ENCODE measurements around the gene MAGED2. TPM values are rescaled to one million over a fixed set of nuclear protein-coding genes. Genes with fewer than 3 reads are reported as not detected.
A peak's percentile ranks its signal among the peaks of the same experiment; 100 is the strongest.
"Not testable (repeated sequence)": the region's sequence is repeated elsewhere in the genome, so short reads cannot be mapped to it uniquely, and the experiment has no call there.

MAGED2 gene
- total RNA-seq, result 10 to 100 TPM; 53.1 to 66.4 TPM

- Histone ChIP-seq H3K36me3 (replicated peaks in 1 of 2; ENCODE audit: insufficient read depth in 1 of 2, low read depth in 2 of 2) (no peaks in the 10 kb centered on the region), H3K27ac (peak within 1 kb of the TSS; percentile 9 to 84 (median 78)), H3K4me1 (peaks cover 12% of the 10 kb centered on the region), H3K9me3 (no peaks in the 10 kb centered on the region), H3K4me3 (peak within 1 kb of the TSS; percentile 58), H3K27me3 (no peaks in the 10 kb centered on the region)
- intact Hi-C loops (cut with DNase I), result no loop called here
- DNase-seq (peak in 3 of 4 donors; percentile 13 to 22 (median 14)), ATAC-seq (no peak)
- 0 to 3% methylated on average over 13 to 16 of the region's 17 CpGs for WGBS, 2 donors
- TF ChIP-seq, protein P1, sequence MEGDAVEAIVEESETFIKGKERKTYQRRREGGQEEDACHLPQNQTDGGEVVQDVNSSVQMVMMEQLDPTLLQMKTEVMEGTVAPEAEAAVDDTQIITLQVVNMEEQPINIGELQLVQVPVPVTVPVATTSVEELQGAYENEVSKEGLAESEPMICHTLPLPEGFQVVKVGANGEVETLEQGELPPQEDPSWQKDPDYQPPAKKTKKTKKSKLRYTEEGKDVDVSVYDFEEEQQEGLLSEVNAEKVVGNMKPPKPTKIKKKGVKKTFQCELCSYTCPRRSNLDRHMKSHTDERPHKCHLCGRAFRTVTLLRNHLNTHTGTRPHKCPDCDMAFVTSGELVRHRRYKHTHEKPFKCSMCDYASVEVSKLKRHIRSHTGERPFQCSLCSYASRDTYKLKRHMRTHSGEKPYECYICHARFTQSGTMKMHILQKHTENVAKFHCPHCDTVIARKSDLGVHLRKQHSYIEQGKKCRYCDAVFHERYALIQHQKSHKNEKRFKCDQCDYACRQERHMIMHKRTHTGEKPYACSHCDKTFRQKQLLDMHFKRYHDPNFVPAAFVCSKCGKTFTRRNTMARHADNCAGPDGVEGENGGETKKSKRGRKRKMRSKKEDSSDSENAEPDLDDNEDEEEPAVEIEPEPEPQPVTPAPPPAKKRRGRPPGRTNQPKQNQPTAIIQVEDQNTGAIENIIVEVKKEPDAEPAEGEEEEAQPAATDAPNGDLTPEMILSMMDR (IDR thresholded peaks at IDR 0.05), result no peak
- peak in 2 of 3 donors; percentile 23 to 28 for TF ChIP-seq POLR2A (IDR thresholded peaks at IDR 0.05)
Measured at GRCh38 chrX:54807524-54808108, at the start of gene MAGED2. Gene MAGED2, plus strand, starts transcription at chrX:54807745. Its CDS starts 1,587 bp downstream, at chrX:54809332.

GRCh38 chrX:54758114-54759055, 49.2 kb upstream of the MAGED2 start:
- ATAC-seq, result no peak
- intact Hi-C loops (cut with DNase I), result no loop called here
- H3K27me3 ChIP-seq, result no peaks in the 10 kb centered on the region
- no peak overlapping the region for H3K4me3 ChIP-seq
- no peaks in the 10 kb centered on the region for H3K9me3 ChIP-seq
- DNase-seq, result no peak
- H3K4me1 ChIP-seq, result no peaks in the 10 kb centered on the region
- H3K27ac ChIP-seq, result no peak overlapping the region
- TF ChIP-seq, protein P1 (IDR thresholded peaks at IDR 0.05), result no peak
- 85% methylated on average over 8 of the region's 21 CpGs; no CpG with 5 or more reads in 1 of the 2 donors for WGBS, 2 donors
- H3K36me3 ChIP-seq (replicated peaks in 1 of 2; ENCODE audit: insufficient read depth in 1 of 2, low read depth in 2 of 2), result no peaks in the 10 kb centered on the region

- H3K4me1 ChIP-seq; ATAC-seq; H3K4me3 ChIP-seq; DNase-seq; H3K27me3 ChIP-seq; H3K27ac ChIP-seq; intact Hi-C loops (cut with DNase I); H3K9me3 ChIP-seq; H3K36me3 ChIP-seq (replicated peaks in 1 of 2; ENCODE audit: insufficient read depth in 1 of 2, low read depth in 2 of 2): not testable (repeated sequence)
- WGBS, 2 donors, result 23 to 50% methylated on average over 1 of the region's 2 CpGs
Measured at GRCh38 chrX:54774391-54775094, 33.0 kb upstream of the MAGED2 start.

GRCh38 chrX:54776061-54776460, 31.5 kb upstream of the MAGED2 start:
- DNase-seq (no peak), ATAC-seq (no peak)
- H3K9me3 ChIP-seq, result no peaks in the 10 kb centered on the region
- no peaks in the 10 kb centered on the region for H3K27me3 ChIP-seq
- TF ChIP-seq POLR2A (IDR thresholded peaks at IDR 0.05), result no peak
- TF ChIP-seq, protein P1 (IDR thresholded peaks at IDR 0.05), result no peak
- no peak overlapping the region for H3K4me3 ChIP-seq
- H3K36me3 ChIP-seq (replicated peaks in 1 of 2; ENCODE audit: insufficient read depth in 1 of 2, low read depth in 2 of 2), result no peaks in the 10 kb centered on the region
- no peak overlapping the region for H3K27ac ChIP-seq
- no peaks in the 10 kb centered on the region for H3K4me1 ChIP-seq
- intact Hi-C loops (cut with DNase I), result no loop called here
- 81% methylated on average over 6 of the region's 6 CpGs; no CpG with 5 or more reads in 1 of the 2 donors for WGBS, 2 donors

All from body of pancreas (tissue), 4 donors.